ENCODE data around the gene YTHDC2.

GRCh38 chr5:113474100-113474728 lies 39.3 kb upstream of the YTHDC2 start:
- TF ChIP-seq POLR2A (IDR thresholded peaks at IDR 0.05), result no peak
- TF ChIP-seq, protein P1, sequence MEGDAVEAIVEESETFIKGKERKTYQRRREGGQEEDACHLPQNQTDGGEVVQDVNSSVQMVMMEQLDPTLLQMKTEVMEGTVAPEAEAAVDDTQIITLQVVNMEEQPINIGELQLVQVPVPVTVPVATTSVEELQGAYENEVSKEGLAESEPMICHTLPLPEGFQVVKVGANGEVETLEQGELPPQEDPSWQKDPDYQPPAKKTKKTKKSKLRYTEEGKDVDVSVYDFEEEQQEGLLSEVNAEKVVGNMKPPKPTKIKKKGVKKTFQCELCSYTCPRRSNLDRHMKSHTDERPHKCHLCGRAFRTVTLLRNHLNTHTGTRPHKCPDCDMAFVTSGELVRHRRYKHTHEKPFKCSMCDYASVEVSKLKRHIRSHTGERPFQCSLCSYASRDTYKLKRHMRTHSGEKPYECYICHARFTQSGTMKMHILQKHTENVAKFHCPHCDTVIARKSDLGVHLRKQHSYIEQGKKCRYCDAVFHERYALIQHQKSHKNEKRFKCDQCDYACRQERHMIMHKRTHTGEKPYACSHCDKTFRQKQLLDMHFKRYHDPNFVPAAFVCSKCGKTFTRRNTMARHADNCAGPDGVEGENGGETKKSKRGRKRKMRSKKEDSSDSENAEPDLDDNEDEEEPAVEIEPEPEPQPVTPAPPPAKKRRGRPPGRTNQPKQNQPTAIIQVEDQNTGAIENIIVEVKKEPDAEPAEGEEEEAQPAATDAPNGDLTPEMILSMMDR (IDR thresholded peaks at IDR 0.05), result no peak
